Epidermal melanocyte (primary cell): ENCODE data around the gene NTN3.

Source experiments
- DNase-seq: peaks from one replicate; pipeline ENCODE4 v3.0.0; 2011; ENCODE audit warnings: low spot score; ENCODE audit not compliant: insufficient read length

Gene NTN3

GRCh38 chr16:2496223-2497115 is 25.4 kb downstream of the NTN3 start:
- no peak for DNase-seq

DNA sequence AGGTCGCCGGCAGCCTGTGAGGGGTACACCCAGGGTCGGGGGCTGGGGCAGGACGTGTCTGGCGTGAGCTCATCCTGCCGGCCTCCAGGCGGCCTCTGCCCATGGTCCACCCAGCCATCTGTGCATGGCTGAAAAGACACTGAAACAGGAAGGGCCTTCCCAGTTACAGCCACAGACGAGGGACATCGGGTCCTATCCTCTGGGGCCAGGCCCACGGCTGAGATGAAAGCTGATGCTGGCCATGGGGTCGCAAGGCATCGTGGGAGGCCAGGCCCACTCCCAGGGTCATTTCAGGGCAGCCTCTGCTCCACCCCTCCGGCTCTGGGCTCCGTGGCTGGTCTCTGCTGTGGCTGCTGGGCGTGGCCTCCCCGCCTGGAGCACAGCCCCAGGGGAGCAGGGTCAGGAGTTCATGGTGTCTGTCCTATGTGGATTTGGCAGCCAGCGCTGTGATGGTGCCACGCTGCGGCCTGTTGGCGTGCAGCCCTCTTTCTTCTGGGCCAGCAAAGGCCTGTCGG is 26.1 kb downstream of the NTN3 start:
- no peak for DNase-seq

GRCh38 chr16:2497695-2498484 is 26.8 kb downstream of the NTN3 start:
- DNase-seq, result no peak

DNA sequence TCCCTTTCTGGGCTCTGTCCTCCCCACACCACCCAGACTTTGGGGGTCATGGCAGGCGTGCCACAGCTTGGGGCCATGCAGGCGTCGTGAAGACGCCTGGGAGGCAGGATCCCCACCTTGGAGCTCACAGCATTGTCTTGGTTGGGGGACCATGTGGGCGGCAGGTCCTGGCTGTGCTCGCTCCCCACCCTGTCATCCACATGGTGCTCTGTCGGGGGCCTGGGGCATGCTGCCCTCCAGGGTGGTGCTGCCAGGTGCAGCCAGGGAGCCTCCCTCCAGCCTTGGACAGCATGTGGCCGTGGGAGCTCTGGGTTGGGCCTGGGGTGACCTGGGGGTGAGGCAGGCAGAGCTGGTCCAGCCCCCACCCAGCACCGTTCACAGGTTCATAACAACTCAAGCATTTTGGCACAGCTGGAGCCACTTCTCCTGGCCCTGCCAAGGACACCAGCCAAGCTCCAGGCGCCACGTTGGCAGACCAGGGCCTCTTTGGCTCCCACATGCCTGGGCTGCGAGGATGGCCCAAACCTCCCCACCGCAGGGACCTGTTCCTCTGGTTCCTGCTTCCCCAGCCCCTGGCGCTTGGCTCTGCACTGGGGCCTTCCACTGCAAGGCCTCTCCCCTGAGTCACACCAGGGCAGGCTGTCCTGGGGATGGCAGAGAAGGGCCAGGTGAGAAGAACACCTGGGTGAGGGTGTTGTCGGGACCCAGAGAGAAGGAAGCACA is 27.6 kb downstream of the NTN3 start:
- DNase-seq, result no peak

GRCh38 chr16:2499454-2499853 is 28.4 kb downstream of the NTN3 start:
- DNase-seq, result no peak

DNA sequence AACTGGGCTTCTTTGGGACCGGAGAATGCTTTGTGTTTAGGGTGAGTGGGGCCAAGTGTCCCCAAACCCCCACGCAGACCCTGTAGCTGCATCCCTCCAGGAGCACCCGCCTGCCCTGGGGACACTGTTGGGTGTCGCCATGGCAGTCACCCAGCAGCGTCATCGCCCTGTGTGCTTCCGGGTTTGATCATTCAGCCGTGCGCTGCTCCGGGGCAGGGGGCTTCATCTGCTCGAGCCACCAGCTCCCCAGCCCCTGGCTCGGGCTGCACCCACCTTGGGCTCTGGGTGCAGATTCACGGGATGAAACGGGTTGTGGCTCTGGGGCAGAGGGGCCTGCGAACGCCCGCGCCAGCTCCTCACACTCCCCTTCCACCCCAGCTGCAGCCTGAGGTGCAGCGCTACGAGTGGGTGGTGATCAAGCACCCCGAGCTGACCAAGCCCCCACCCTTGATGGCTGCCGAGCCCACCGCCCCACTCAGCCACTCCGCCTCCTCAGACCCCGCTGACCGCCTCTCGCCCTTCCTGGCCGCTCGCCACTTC is 28.9 kb downstream of the NTN3 start:
- DNase-seq, result no peak

GRCh38 chr16:2500430-2500917 is 29.4 kb downstream of the NTN3 start:
- DNase-seq, result no peak

DNA sequence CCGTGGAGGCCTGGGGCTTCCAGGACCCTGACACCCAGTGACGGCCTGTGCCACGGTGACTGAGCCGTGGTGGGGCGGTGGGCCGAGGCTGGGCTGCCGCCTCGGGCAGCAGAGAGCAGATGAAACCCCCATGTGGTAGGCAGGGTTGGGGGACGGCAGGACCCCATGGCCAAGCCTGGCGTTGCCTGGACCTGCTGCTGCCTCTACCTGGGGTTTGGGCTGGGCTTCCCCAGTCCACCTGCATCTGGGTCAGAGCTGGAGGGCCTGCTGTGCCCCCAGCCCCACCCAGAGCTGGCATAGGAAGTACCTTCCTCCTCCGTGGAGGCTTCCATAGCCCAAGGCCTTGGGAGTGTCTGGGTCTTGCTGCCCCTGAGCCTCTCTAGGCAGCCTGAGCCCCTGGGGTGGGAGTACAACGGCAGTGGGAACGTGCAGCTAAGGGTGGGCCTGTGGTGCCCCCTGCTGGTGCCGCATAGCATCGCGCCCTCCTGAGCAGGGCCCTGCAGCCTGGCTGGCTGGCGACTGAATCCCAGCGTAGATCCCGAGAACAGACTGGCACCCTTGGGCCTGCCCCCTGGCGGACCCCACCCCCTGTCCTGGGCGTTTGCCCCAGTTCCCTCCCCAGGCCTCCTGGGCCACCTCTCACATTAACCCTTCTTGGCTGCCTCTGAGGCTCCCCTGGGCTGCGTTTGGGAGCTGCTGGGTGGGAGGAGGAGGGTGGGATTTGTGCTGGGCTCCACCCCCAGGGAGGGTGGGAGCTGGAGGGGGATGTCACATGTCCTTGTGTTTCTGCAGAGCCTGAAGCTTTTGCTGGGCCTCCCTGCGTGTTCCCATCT is 30.0 kb downstream of the NTN3 start:
- peak; percentile 84 for DNase-seq

DNA sequence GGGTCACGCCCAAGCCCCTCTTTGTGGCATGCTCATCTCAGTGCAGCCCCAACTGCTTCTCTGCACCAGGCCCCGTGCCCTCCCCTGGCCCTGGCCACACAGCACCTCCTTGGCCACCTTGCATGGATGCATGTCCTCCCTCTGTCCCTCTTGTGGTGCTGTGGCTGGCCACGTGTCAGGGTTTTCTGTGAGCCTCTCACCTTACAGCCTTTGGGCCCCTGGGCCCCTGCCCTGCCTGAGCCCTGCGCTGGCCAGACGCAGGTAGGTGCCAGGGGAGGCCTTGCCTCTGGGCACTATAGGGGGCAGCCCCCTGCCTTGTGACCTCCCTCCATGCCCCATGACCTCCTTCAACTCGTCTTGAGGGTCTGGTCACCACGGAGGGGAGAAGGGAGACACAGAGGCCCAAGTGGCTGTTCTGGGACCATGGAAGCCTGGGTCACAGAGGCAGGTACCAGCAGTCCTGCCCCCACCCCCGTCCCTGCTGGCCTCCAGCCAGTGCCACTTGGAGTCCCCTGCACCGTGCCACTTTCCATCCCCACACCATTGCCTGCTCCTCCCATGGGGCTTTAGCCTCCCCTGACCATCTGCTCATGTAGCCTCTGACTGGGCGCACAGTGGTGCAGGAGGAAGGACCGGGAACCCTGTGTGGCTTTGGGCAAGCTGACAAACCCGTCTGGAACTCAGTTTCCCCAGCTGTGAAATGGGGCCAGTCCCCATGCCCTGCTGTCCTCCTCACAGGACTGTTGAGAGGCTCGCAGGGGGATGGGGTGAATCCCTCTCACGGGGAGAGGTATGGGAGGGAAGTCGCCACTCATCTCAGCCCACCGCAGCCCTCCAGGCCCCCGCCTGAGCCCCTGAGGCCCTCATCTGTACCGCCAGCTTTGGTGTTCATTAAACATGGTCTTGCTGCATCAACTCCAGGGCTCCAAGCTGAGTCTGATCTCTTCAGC is 31.1 kb downstream of the NTN3 start:
- DNase-seq, result no peak

DNA sequence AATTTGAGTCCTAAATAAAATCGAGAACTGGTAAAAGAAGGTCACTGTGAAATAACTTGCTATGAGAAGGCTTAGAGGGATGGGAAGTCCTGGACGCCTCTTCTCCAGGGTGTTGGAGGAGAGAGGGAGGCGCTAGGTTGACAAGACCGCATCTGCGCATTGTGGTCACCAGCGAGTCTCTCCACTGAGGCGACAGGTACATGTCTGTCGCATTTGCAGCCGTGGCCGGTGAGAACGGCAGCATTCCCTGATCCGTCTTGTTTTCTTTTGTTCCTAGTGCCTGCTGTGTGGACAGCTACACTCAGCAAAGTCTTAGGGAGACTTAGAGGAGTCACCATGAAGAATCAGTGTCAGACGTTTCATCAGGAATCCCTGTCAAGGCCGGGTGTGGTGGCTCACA is 34.6 kb downstream of the NTN3 start:
- no peak for DNase-seq

DNA sequence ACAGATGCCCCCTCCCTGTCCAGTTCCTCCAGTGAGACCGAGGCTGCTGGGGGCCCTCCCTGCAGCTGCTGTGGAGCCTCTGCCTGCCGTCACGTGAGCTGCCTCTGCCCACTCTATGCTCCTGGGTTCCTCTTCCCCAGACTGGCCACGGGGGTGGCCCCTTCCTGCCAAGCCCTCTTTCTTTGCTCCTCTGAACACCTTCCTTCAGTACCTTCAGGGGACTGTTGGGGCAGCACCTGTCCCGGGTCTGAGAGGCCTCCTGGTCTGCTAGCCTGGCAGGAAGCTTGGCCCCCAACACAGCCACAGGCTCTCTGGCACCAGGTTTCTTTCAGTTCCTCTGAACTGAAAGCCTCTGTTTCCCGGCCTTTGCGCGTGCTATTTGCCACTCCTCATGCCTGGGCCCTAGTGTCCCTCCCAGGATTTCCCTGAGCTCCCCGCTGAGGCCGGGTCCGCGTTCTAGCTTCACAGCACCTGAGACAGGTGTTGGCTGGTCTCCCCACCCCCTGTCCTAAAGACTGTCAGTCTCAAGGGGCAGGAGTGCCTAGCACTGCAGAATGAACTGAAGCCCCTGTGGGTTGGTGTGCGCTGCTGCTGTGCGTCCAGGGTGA is 36.1 kb downstream of the NTN3 start:
- no peak for DNase-seq

DNA sequence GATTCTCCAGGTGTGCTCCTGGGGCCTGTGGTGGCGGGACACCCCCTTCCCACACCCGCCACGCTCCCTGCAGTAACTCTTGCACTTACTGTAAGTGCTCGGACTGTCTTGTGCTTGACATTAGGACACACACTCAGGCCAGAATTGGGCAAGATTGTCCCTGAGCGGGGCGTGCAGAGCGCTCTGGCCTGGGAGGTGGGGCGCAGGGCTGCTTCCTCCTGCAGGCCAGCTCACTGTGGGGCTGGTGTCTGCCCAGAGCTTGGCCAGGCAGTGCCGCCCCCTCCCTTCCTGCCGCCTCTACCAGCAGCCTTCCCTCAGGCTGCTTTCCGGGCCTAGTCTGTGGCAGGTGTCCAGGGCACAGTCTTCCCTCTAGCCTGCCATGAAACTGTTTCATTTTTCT is 36.6 kb downstream of the NTN3 start:
- DNase-seq, result no peak

DNA sequence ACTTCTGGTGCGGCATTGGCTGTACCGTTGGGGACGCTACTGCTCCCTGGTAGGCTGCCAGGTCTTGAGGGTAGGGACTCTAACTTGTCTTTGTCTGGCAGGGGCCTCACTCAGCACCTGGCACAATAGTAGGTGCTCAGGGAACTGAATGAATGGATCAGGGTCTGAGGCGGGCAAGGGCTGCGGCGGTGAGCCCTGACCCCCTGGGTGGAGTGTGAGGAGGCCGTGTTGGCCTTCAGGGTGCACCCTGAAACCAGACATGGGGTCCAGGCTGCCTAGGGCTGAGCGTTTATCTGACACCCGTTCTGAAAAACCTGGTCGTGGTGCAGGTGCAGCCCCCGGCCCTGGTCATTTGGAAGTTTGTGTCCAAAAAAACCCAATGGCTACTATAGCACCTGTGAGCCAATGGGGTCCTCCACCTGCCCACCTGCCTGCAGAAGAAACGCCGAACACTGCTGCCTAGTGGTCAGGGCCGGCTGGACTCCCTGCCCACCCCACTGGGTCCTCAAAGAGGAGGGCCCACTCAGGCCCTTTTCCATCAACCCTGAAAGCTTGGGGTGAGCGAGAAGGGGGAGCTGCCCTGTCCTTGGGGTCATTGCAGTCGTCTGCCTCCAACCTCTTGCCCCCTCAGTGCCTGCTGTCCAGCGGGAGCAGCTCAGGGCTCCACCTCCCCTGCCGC is 37.8 kb downstream of the NTN3 start:
- no peak for DNase-seq

GRCh38 chr16:2511128-2511800 is 40.2 kb downstream of the NTN3 start:
- DNase-seq, result no peak

GRCh38 chr16:2511996-2512734 is 41.1 kb downstream of the NTN3 start:
- DNase-seq, result no peak

- DNase-seq, result no peak
Measured at GRCh38 chr16:2512735-2513404, 41.8 kb downstream of the NTN3 start.
